ENCODE data around the gene LAMA2.
"Not testable (repeated sequence)": the region's sequence is repeated elsewhere in the genome, so short reads cannot be mapped to it uniquely, and the experiment has no call there.

LAMA2 gene

DNA sequence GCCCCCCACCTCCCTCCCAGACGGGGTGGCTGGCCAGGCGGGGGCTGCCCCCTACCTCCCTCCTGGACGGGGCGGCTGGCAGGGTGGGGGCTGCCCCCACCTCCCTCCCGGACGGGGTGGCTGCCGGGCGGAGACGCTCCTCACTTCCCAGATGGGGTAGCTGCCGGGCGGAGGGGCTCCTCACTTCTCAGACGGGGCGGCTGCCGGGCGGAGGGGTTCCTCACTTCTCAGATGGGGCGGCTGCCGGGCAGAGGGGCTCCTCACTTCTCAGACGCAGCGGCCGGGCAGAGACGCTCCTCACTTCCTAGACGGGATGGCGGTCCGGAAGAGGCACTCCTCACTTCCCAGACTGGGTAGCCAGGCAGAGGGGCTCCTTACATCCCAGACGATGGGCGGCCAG lies 205.5 kb downstream of the LAMA2 start:
- DNase-seq (ENCODE audit: low spot score) = not testable (repeated sequence)

DNA sequence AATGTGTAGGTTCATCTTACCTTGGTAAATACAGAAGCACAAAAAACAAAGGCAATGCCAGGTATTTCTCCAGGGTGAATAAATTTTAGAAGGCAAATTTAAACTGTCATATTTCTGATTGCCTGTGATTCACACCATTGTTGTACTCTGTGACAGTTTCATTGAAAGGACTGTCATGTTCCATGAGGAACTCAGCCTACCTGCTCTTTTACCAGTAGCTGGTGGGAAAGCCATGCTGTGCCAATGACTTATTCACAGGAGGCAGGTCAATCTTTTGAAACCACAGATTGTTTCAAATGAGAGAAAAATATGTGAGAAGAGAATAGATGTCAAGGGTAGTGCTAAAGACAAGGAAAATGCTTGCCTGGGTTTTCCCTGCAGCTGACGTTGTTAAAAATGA lies 206.4 kb downstream of the LAMA2 start:
- DNase-seq (ENCODE audit: low spot score) = no peak

DNA sequence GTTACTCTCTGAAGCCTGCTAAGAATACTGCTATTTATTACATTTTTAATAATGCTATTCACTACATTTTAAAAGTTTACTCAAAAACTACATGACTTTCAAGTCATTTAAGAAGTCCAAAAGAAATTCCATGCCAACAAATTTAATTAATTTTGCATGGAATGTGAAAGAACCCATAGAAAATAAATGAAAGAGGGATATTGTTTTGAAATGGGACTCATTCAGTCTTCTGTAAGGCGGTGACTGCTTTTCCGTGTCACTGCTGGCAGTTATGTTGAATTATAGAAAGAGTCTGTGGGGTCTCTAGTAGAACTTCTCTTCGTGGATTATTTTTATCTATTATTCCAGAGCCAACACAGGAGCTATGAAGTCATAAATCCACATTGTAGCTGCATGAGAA lies 211.2 kb downstream of the LAMA2 start:
- no peak for DNase-seq (ENCODE audit: low spot score)

DNA sequence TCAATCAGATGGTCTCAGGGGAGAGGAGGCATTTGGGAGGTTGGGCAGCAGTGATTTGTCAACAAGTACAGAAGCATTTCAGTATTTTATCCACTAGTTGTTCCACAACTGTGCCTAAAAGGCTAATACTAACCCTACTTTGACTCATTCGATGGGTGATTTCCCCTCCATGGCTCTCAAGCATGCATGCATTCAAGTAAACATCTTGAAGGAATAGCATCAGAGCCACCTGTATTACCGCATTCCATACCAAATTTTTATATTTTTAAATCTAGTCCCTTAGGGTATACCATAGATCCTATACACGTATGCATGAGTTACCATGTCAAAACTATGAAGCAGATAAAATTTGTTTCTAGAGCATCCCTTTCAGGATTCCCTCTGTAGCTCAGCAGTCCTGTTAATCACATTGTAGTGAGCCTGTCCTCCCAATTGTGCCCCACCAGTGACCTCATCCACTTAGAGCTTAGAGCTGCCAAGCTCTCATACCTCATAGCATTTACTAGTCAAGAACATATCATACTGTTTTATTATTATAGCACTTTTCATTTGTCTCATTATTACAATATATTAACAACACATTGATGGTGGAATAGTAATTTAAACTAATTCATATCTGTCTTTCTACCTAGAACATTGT lies 213.8 kb downstream of the LAMA2 start:
- DNase-seq (ENCODE audit: low spot score) = no peak

DNA sequence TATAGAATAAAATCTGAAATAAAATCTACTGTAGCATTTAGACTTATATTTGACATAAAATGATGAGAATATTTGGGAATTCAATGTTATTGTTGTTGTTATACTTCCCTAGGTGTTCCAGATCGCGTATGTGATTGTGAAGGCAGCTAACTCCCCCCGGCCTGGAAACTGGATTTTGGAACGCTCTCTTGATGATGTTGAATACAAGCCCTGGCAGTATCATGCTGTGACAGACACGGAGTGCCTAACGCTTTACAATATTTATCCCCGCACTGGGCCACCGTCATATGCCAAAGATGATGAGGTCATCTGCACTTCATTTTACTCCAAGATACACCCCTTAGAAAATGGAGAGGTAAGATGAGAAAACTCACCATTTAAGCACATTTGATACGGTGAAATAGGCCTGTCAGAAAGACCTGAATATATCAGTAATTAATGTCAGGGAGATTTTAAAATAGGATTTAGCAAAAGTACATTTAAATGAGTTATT lies 215.2 kb downstream of the LAMA2 start:
- no peak for DNase-seq (ENCODE audit: low spot score)

GRCh38 chr6:129099696-129100095 lies 216.8 kb downstream of the LAMA2 start:
- no peak for DNase-seq (ENCODE audit: low spot score)

- DNase-seq (ENCODE audit: low spot score) = no peak
Measured at GRCh38 chr6:129100164-129100563, 217.2 kb downstream of the LAMA2 start.

DNA sequence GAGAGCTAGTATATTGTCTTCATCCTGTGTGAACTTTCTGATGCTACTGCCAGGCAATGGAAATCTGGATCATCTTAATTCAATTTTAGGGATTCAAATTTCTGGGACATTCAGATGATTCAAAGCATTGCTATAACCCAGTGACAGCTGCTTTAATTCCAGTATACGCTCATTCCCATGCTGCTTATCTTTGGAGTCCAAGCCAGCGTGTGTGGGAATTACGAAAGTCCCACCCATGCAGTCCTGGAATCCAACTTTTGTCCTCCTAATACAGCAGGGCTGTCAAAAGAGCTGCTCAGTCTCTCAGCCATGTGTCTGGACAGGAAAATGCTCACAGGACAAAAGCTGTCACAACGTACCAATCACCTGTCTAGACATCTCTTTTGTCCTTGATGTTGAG lies 219.8 kb downstream of the LAMA2 start:
- no peak for DNase-seq (ENCODE audit: low spot score)

- no peak for DNase-seq (ENCODE audit: low spot score)
Measured at GRCh38 chr6:129104131-129104530, 221.2 kb downstream of the LAMA2 start.

DNA sequence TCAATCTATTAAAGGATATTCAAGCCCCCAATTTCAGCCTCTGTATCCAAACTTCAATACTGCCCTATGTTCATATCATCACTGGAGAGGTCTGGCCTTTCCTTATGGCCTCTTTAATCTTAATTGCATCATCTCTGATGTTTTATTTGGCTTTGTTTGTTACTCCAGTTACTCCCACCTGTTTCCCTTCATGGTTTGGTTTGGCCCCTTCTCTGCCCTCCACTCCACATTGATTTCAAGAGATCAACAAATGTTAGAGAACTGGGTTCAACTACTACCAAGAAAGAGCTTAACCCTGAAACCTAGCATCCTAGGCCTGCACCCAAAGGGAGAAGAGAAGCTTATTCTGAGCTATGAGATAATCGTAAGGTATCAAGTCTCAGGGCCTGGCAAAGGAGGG lies 221.6 kb downstream of the LAMA2 start:
- DNase-seq (ENCODE audit: low spot score) = no peak

DNA sequence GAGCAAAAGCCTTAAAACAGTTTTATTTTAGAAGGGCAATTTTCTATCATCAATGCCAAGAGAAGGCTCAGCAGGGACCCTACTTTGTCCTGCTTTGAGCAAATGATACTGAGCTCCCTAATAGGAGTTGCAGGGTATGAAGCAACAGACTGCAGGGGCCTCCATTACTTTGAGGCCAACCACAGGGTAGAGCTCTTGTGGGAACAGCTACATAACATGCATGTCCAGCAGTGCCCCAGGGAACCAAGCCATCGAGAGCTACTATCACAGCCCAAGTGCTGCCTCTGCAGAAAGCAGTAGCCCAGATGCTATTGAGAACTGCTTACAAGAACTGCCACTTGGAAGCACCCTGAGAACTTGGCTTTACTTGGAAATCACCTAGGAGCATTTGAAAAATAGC lies 222.1 kb downstream of the LAMA2 start:
- no peak for DNase-seq (ENCODE audit: low spot score)

- no peak for DNase-seq (ENCODE audit: low spot score)
Measured at GRCh38 chr6:129105793-129106192, 222.9 kb downstream of the LAMA2 start.

- DNase-seq (ENCODE audit: low spot score) = no peak
Measured at GRCh38 chr6:129108337-129108736, 225.4 kb downstream of the LAMA2 start.

DNA sequence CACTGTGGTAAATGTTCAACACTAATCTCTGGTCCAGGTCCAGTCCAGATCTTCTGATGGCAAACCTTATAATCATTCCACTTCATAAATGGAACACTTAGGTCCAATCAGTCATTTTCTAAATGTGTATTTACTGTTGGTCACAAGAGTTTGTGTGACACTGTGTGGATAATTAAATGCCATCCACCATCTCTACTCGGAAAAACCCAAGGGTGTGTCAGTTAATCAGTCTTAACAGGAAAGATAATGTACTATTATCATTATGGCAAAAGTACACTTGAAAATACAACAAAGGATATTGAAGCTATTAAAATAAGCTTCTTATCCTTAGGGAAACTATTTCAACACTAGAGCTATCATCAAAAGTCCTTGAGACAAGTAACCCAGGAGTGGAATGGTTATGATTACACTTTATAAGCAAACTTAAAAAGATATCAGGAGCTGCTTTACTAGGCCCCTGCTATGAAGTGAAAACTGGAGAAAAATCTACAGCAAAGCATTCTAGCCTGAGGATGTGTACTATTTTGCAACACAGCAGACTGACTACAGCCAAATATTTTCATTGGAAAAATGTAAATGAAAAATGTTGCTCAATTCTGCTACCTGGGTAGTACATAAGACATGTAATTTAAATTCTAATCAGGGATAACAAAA lies 227.9 kb downstream of the LAMA2 start:
- no peak for DNase-seq (ENCODE audit: low spot score)

GRCh38 chr6:129111346-129111745 lies 228.4 kb downstream of the LAMA2 start:
- DNase-seq (ENCODE audit: low spot score) = no peak

GRCh38 chr6:129111853-129112252 lies 228.9 kb downstream of the LAMA2 start:
- DNase-seq (ENCODE audit: low spot score) = no peak

DNA sequence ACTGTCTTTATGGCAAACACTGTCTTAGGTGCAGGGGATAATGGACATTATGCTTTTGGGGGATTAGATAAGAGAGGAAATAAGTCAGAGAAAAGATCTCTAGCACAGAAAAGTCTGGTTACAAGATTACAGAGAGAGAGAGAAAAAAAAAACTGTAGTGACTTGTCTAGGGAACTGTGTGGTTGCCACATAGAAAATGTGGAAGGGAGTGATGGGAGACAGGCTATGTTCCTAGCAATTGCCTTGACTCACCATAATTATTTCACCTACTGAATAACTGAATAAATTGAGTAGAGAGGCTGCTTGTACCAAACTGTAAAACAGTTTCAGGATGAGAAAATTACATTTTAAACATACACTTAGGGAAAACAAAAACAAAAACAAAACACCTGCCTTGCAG lies 229.7 kb downstream of the LAMA2 start:
- no peak for DNase-seq (ENCODE audit: low spot score)

- no peak for DNase-seq (ENCODE audit: low spot score)
Measured at GRCh38 chr6:129113637-129114036, 230.7 kb downstream of the LAMA2 start.

DNA sequence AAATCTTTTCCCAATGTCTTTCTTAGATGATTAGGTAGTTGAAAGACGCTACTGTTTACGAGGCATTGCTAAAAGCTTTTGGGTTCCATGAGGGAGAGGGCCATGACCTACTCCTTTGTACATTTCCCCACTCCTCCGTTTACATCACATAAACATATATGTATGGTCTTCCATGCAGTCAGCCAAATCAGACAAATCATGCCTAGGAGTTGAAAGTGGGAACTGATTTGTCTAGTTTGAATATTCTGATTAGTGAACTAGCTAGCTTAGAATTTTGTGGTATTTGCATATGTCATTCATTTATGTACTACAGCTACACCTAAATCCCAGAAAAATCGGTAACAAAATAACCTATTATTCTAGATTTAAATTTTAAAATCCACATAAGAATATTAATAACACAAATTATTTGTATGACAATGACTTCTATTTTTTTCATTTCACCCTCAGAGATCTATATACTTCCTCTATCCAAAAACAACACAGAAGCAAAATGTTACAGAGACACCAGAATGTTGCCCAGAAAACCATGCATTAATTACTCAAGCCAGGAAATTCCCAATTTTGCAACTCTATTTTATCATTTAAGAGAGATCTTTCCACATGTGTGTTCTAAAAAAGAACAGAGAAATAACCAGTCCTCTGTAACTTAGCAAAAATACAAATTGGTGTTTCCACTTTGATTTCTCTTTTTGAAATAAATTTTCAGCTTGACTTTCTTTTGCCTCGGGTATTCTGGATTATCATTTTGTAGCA lies 231.9 kb downstream of the LAMA2 start:
- DNase-seq (ENCODE audit: low spot score) = no peak

GRCh38 chr6:129115471-129115870 lies 232.5 kb downstream of the LAMA2 start:
- no peak for DNase-seq (ENCODE audit: low spot score)

- DNase-seq (ENCODE audit: low spot score) = no peak
Measured at GRCh38 chr6:129117355-129117754, 234.4 kb downstream of the LAMA2 start.

- DNase-seq (ENCODE audit: low spot score) = no peak
Measured at GRCh38 chr6:129120856-129121638, 238.1 kb downstream of the LAMA2 start.

Data from CD4-positive, alpha-beta T cell treated with Interleukin-6 at 100 ng/mL for 8 hours (primary cell).